ENCODE measurements around the gene AOPEP.

Gene AOPEP

GRCh38 chr9:94713436-94714215 lies 12.9 kb upstream of the AOPEP start:
- no peak for DNase-seq
- in situ Hi-C loops (cut with MboI; ENCODE audit: low pct_unique_long_range_greater_than_20kb, low sequenced_read_pairs) = no loop called here

GRCh38 chr9:94714494-94714893 lies 12.0 kb upstream of the AOPEP start:
- in situ Hi-C loops (cut with MboI; ENCODE audit: low pct_unique_long_range_greater_than_20kb, low sequenced_read_pairs) = no loop called here
- DNase-seq = no peak

GRCh38 chr9:94717761-94718160 lies 8.7 kb upstream of the AOPEP start:
- in situ Hi-C loops (cut with MboI; ENCODE audit: low pct_unique_long_range_greater_than_20kb, low sequenced_read_pairs) = no loop called here
- peak; percentile 24 for DNase-seq

GRCh38 chr9:94718936-94719335 lies 7.6 kb upstream of the AOPEP start:
- in situ Hi-C loops (cut with MboI; ENCODE audit: low pct_unique_long_range_greater_than_20kb, low sequenced_read_pairs) = no loop called here

GRCh38 chr9:94719878-94720277 lies 6.6 kb upstream of the AOPEP start:
- in situ Hi-C loops (cut with MboI; ENCODE audit: low pct_unique_long_range_greater_than_20kb, low sequenced_read_pairs) = no loop called here
- DNase-seq = no peak

More at GRCh38 chr9:94718936-94719335, 7.6 kb upstream of the AOPEP start:
- no peak for DNase-seq

GRCh38 chr9:94720846-94721549 lies 5.5 kb upstream of the AOPEP start:
- in situ Hi-C loops (cut with MboI; ENCODE audit: low pct_unique_long_range_greater_than_20kb, low sequenced_read_pairs) = no loop called here
- no peak for DNase-seq

- in situ Hi-C loops (cut with MboI; ENCODE audit: low pct_unique_long_range_greater_than_20kb, low sequenced_read_pairs) = no loop called here
- no peak for DNase-seq
These were observed 4.7 kb upstream of the AOPEP start for GRCh38 chr9:94721754-94722153.

GRCh38 chr9:94725293-94725692 lies 1.2 kb upstream of the AOPEP start:
- no peak for DNase-seq
- in situ Hi-C loops (cut with MboI; ENCODE audit: low pct_unique_long_range_greater_than_20kb, low sequenced_read_pairs) = no loop called here

- no peak for DNase-seq
- in situ Hi-C loops (cut with MboI; ENCODE audit: low pct_unique_long_range_greater_than_20kb, low sequenced_read_pairs) = no loop called here
These were observed 2.2 kb downstream of the AOPEP start for GRCh38 chr9:94728719-94729118.

- DNase-seq = no peak
- in situ Hi-C loops (cut with MboI; ENCODE audit: low pct_unique_long_range_greater_than_20kb, low sequenced_read_pairs) = no loop called here
These were observed 2.7 kb downstream of the AOPEP start for GRCh38 chr9:94729199-94729598.

GRCh38 chr9:94734054-94734754 lies 7.7 kb downstream of the AOPEP start:
- in situ Hi-C loops (cut with MboI; ENCODE audit: low pct_unique_long_range_greater_than_20kb, low sequenced_read_pairs) = no loop called here
- DNase-seq = peak; percentile 34

- in situ Hi-C loops (cut with MboI; ENCODE audit: low pct_unique_long_range_greater_than_20kb, low sequenced_read_pairs) = no loop called here
- no peak for DNase-seq
These were observed 10.3 kb downstream of the AOPEP start for GRCh38 chr9:94736759-94737158.

- no peak for DNase-seq
- in situ Hi-C loops (cut with MboI; ENCODE audit: low pct_unique_long_range_greater_than_20kb, low sequenced_read_pairs) = no loop called here
These were observed 13.8 kb downstream of the AOPEP start for GRCh38 chr9:94740145-94740840.

- no peak for DNase-seq
- in situ Hi-C loops (cut with MboI; ENCODE audit: low pct_unique_long_range_greater_than_20kb, low sequenced_read_pairs) = no loop called here
These were observed 15.4 kb downstream of the AOPEP start for GRCh38 chr9:94741866-94742265.

- no peak for DNase-seq
- in situ Hi-C loops (cut with MboI; ENCODE audit: low pct_unique_long_range_greater_than_20kb, low sequenced_read_pairs) = no loop called here
These were observed 16.8 kb downstream of the AOPEP start for GRCh38 chr9:94743035-94743954.

- no peak for DNase-seq
- in situ Hi-C loops (cut with MboI; ENCODE audit: low pct_unique_long_range_greater_than_20kb, low sequenced_read_pairs) = no loop called here
These were observed 19.5 kb downstream of the AOPEP start for GRCh38 chr9:94745806-94746540.

- in situ Hi-C loops (cut with MboI; ENCODE audit: low pct_unique_long_range_greater_than_20kb, low sequenced_read_pairs) = no loop called here
- DNase-seq = no peak
These were observed 20.3 kb downstream of the AOPEP start for GRCh38 chr9:94746541-94747370.
